HL-60 (cell line): ENCODE measurements around the gene FRMD8.

Experiments
- TF ChIP-seq, protein P1 (sequence below): IDR thresholded peaks from one replicate; pipeline ENCODE4 v1.5.1; 2011; ENCODE audit warnings: low read length, control low read depth, inconsistent platforms; ENCODE audit not compliant: insufficient read depth
- TF ChIP-seq, protein P2 (sequence below): IDR thresholded peaks from 2 replicates; pipeline ENCODE4 v1.6.1; 2012; ENCODE audit warnings: low read depth; ENCODE audit not compliant: insufficient replicate concordance

DNA sequence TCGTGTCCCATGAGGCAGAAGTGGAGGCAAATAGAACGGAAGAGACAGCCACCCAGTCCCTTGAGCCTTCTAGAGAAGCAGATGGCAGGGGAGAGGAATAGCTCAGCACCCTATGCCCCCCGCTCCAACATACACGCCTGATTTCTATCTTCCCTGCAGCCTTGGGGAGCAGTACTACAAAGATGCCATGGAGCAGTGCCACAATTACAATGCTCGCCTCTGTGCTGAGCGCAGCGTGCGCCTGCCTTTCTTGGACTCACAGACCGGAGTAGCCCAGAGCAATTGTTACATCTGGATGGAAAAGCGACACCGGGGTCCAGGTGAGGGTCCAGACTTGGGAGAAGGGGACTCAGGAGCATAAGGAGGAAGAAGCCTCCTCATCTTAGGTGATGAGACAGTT is 46.2 kb upstream of the FRMD8 start:
- TF ChIP-seq, protein P1, sequence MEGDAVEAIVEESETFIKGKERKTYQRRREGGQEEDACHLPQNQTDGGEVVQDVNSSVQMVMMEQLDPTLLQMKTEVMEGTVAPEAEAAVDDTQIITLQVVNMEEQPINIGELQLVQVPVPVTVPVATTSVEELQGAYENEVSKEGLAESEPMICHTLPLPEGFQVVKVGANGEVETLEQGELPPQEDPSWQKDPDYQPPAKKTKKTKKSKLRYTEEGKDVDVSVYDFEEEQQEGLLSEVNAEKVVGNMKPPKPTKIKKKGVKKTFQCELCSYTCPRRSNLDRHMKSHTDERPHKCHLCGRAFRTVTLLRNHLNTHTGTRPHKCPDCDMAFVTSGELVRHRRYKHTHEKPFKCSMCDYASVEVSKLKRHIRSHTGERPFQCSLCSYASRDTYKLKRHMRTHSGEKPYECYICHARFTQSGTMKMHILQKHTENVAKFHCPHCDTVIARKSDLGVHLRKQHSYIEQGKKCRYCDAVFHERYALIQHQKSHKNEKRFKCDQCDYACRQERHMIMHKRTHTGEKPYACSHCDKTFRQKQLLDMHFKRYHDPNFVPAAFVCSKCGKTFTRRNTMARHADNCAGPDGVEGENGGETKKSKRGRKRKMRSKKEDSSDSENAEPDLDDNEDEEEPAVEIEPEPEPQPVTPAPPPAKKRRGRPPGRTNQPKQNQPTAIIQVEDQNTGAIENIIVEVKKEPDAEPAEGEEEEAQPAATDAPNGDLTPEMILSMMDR = no peak
- TF ChIP-seq, protein P2, sequence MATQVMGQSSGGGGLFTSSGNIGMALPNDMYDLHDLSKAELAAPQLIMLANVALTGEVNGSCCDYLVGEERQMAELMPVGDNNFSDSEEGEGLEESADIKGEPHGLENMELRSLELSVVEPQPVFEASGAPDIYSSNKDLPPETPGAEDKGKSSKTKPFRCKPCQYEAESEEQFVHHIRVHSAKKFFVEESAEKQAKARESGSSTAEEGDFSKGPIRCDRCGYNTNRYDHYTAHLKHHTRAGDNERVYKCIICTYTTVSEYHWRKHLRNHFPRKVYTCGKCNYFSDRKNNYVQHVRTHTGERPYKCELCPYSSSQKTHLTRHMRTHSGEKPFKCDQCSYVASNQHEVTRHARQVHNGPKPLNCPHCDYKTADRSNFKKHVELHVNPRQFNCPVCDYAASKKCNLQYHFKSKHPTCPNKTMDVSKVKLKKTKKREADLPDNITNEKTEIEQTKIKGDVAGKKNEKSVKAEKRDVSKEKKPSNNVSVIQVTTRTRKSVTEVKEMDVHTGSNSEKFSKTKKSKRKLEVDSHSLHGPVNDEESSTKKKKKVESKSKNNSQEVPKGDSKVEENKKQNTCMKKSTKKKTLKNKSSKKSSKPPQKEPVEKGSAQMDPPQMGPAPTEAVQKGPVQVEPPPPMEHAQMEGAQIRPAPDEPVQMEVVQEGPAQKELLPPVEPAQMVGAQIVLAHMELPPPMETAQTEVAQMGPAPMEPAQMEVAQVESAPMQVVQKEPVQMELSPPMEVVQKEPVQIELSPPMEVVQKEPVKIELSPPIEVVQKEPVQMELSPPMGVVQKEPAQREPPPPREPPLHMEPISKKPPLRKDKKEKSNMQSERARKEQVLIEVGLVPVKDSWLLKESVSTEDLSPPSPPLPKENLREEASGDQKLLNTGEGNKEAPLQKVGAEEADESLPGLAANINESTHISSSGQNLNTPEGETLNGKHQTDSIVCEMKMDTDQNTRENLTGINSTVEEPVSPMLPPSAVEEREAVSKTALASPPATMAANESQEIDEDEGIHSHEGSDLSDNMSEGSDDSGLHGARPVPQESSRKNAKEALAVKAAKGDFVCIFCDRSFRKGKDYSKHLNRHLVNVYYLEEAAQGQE = no peak
